ENCODE data around the gene ZCCHC3.

DNA sequence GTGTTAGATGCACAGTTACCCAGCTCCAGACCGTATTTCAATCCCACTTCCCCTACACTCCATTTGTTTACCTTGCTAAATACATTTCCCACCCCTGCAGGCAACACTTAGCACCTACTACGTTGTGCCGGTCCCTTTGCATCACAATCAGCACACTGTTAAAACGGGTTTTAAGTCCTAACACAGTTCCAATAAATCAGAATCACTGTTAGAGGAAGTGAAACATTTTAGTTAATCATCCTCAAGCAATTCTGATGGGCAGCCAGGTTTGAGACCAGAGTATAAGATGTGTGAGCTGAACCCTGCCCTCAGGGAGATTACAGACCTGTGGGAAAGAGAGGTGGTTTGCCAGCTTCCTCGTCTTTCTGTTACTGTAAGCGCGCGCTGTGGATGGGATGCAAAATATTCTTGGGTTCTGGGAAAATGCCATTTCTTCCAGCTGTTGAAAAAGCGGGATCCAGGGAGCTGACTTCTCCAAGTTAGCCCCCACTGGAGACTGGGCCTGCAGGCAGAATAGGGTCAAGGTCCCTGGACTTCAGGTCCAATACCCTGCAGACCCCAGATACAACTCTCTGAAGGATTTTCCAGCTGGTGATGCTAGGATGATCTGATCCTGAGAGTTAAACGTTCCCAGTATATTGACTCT, 3.1 kb downstream of the ZCCHC3 start:
- TF ChIP-seq POLR2AphosphoS5 (IDR thresholded peaks at IDR 0.05; ENCODE audit: low read depth, low read length): no peak
- no peak for TF ChIP-seq POLR2A (IDR thresholded peaks at IDR 0.05; ENCODE audit: low read depth, low read length)
- no peak for TF ChIP-seq TAF1 (IDR thresholded peaks at IDR 0.05; ENCODE audit: low read depth, low read length)
- TF ChIP-seq PAX5 (IDR thresholded peaks at IDR 0.05; ENCODE audit: insufficient read depth, low read length, severe bottlenecking): no peak

Data from GM12891 (cell line).